Activated naive CD4-positive, alpha-beta T cell treated with Interleukin-2 at 50 U/mL for 16 hours (primary cell): ENCODE data around the gene CPLX3.

Experiments
- DNase-seq: peaks from one replicate; pipeline ENCODE4 v3.0.0-alpha.2; 2020

Gene CPLX3

GRCh38 chr15:74788683-74789151 is 37.7 kb upstream of the CPLX3 start:
- DNase-seq = peak; percentile 47

DNA sequence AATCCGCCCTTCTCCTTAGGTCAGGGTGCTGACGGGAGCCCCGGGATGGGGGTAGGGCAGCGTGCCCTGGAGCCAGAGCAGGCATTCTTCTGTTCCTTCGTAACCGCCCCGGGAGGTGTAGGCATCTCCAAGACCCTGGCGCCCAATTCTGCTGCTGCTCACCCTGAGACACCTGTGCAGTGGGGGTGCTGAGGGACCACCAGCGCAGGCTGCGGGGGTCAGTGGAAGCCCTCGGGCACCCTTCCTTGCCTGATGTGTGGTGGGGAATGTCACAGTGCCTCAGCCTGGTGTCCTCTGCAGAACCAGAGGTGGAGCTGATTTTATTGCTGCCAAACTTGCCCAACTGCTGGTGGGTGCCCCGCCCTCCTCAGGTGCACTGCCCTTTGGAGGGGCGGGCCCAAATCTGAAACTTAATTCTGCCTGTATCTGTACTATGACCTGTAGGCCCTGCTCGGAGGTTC is 37.2 kb upstream of the CPLX3 start:
- DNase-seq = no peak

- no peak for DNase-seq
These were observed 36.7 kb upstream of the CPLX3 start for GRCh38 chr15:74789741-74790079.

GRCh38 chr15:74790080-74790916 is 36.1 kb upstream of the CPLX3 start:
- peak; percentile 51 for DNase-seq

- DNase-seq = no peak
These were observed 35.4 kb upstream of the CPLX3 start for GRCh38 chr15:74791007-74791406.

DNA sequence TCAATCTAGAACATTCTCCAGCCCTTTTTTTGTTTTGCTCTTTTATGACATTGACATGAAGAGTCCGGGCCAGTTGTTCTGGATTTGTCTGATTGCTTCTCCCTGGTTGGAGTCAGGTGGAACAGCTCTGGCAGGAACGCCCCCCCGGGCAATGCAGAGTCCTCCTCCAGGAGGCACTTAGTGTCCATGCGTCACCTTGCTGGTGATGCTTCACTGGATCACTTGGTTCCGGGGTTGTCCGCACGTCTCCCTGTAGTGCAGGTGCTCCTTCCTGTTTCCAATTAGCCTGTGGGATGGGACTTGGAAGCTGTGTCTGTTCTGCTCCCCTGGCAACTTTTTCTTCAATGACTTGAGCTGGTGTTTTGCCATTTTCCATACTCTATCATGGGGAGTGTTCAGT is 34.8 kb upstream of the CPLX3 start:
- DNase-seq = no peak

GRCh38 chr15:74792227-74793016 is 34.0 kb upstream of the CPLX3 start:
- DNase-seq = no peak

- DNase-seq = peak; percentile 77
These were observed 33.0 kb upstream of the CPLX3 start for GRCh38 chr15:74793135-74794028.

- no peak for DNase-seq
These were observed 32.0 kb upstream of the CPLX3 start for GRCh38 chr15:74794248-74794969.

- no peak for DNase-seq
These were observed 31.5 kb upstream of the CPLX3 start for GRCh38 chr15:74794970-74795349.

DNA sequence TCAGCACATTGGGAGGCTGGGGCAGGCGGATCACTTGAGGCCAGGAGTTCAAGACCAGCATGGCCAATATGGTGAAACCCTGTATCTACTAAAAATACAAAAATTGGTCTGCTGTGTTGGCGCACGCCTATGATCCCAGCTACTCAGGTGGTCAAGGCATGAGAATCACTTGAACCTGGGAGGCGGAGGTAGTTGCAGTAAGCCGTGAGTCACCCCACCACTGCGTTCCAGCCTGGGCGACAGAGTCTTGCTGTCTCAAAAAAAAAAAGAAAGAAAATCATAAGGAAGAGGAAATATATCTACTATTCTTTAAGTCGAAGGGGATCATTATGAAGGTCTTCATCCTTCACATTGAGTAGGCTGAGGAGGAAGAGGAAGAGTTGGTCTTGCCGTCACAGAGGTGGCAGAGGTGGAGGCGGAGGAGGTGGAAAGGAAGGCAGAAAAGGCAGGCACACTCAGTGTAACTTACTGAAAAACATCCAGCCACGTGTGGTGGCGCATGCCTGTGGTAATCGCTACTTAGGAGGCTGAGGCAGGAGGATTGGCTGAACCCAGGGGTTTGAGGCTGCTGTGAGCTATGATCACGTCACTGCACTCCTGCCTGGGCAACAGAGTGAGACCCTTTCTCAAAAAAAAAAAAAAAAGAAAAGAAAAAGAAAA is 30.3 kb upstream of the CPLX3 start:
- peak; percentile 49 for DNase-seq

- no peak for DNase-seq
These were observed 27.8 kb upstream of the CPLX3 start for GRCh38 chr15:74798388-74799254.

- DNase-seq = no peak
These were observed 27.1 kb upstream of the CPLX3 start for GRCh38 chr15:74799255-74799855.

DNA sequence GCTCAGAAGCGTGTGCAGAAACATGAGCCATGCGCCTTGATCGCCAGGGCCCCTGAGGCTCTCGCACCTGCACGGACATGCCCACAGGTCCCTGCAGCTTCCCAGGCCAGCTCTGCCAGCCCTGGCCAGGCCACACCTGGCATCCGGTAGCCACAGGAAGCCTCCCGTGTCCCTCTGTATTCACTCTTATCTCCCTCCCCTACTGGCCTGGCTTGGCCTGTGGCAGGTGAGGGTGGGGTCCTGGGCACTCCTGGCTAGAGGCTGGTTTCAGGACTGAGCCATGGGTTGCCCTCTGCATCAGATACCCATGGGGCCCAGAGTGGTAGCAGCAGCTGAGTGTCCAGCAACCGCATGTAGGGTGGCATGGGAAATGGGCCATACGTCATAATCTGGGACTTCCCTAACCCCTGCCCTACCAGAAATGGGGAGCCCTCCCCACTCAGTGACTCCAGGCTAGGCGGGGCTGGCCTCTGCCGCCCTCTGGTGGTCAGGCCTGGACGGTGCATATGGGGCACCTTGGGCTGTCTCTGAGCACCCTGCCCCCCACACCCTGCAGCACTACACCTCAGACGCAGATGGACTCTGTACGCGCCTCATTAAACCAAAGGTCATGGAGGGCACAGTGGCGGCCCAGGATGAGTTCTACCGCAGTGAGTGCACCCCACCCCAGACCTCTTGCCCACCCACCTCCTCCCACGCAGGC is 26.4 kb upstream of the CPLX3 start:
- peak; percentile 87 for DNase-seq

GRCh38 chr15:74800559-74801094 is 25.8 kb upstream of the CPLX3 start:
- no peak for DNase-seq

DNA sequence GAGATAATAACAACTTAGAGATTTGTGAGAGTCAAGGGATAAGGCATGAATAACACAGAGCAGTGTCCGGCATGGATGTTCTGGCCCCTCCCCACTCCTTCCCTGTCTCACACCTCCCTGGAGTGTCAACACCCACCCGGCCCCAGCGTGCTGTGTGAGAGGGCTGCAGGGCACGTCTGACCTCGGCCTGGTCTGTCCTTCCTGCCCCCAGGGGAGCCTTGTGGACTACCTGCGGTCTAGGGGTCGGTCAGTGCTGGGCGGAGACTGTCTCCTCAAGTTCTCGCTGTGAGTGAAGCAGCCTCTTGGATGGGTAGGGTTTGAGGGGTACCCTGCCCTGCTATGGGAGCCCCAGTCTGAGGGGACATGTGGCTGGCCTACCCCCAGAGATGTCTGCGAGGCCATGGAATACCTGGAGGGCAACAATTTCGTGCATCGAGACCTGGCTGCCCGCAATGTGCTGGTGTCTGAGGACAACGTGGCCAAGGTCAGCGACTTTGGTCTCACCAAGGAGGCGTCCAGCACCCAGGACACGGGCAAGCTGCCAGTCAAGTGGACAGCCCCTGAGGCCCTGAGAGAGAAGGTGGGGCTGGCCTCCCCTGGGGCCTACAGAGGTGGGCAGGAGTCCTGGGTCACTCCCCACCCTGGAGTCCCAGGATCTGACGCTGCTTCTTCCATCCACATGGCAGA is 25.0 kb upstream of the CPLX3 start:
- DNase-seq = no peak

DNA sequence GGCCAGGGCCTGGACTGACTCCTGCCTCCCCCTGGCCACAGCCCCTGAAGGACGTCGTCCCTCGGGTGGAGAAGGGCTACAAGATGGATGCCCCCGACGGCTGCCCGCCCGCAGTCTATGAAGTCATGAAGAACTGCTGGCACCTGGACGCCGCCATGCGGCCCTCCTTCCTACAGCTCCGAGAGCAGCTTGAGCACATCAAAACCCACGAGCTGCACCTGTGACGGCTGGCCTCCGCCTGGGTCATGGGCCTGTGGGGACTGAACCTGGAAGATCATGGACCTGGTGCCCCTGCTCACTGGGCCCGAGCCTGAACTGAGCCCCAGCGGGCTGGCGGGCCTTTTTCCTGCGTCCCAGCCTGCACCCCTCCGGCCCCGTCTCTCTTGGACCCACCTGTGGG is 24.1 kb upstream of the CPLX3 start:
- DNase-seq = no peak

DNA sequence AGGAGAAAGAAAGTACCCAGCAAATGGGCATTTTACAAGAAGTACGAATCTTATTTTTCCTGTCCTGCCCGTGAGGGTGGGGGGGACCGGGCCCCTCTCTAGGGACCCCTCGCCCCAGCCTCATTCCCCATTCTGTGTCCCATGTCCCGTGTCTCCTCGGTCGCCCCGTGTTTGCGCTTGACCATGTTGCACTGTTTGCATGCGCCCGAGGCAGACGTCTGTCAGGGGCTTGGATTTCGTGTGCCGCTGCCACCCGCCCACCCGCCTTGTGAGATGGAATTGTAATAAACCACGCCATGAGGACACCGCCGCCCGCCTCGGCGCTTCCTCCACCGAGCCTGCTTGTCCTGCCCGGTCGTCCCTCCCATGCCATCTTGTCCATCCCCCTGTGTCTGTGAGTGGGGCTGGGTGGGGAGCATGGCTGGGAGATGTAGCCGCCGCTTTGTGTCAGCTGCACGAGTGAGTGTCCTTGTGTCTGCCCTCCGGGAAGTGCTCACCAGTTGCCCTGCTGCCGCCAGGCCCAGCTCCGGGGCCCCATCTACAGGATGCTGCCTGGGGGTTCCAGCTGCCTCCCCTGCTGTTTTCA is 23.5 kb upstream of the CPLX3 start:
- DNase-seq = no peak
